Measurements from ENCODE around the gene EGFR. TPM values are rescaled to one million over a fixed set of nuclear protein-coding genes. Genes with fewer than 3 reads are reported as not detected.

The EGFR gene
- polyA plus RNA-seq, 1 experiment, result 62.6 TPM

GRCh38 chr7:55178863-55179773 is 160.3 kb downstream of the EGFR start:
- Histone ChIP-seq H3K27ac (ENCODE audit: low read depth, low read length) (peak overlapping the region; percentile 39), H3K4me3 (ENCODE audit: low read depth, low read length) (no peak overlapping the region), H3K9me3 (ENCODE audit: control insufficient read depth, insufficient read depth, low read length) (no peaks in the 10 kb centered on the region; the same call in 1 of the 2 replicates), H3K27me3 (ENCODE audit: control insufficient read depth, insufficient read depth, low read length) (no peaks in the 10 kb centered on the region)
- ChIA-PET POLR2A (no interaction called here), CTCF (interaction anchor here (1.0 to 1.8 kb wide), 2 partner anchors 76 to 77 kb away, joined by 6 read pairs; no protein-coding TSS in a partner anchor)
- TF ChIP-seq CTCF (IDR thresholded peaks at IDR 0.05; ENCODE audit: low read depth, low read length), result no peak
- no peak for DNase-seq (ENCODE audit: low read depth, low spot score)

- CTCF ChIA-PET, result interaction anchor here (1.8 kb wide), 1 partner anchor 75 kb away, joined by 6 read pairs; no protein-coding TSS in a partner anchor
- POLR2A ChIA-PET, result no interaction called here
- DNase-seq (ENCODE audit: low read depth, low spot score), result no peak
- Histone ChIP-seq H3K9me3 (ENCODE audit: control insufficient read depth, insufficient read depth, low read length) (no peaks in the 10 kb centered on the region; the same call in 1 of the 2 replicates), H3K4me3 (ENCODE audit: low read depth, low read length) (no peak overlapping the region), H3K27me3 (ENCODE audit: control insufficient read depth, insufficient read depth, low read length) (no peaks in the 10 kb centered on the region), H3K27ac (ENCODE audit: low read depth, low read length) (no peak overlapping the region)
- TF ChIP-seq CTCF (IDR thresholded peaks at IDR 0.05; ENCODE audit: low read depth, low read length), result no peak
Observed at GRCh38 chr7:55179931-55180682, 161.3 kb downstream of the EGFR start.

- Histone ChIP-seq H3K4me3 (ENCODE audit: low read depth, low read length) (no peak overlapping the region), H3K27me3 (ENCODE audit: control insufficient read depth, insufficient read depth, low read length) (no peaks in the 10 kb centered on the region), H3K9me3 (ENCODE audit: control insufficient read depth, insufficient read depth, low read length) (no peaks in the 10 kb centered on the region; the same call in 1 of the 2 replicates), H3K27ac (ENCODE audit: low read depth, low read length) (no peak overlapping the region)
- DNase-seq (ENCODE audit: low read depth, low spot score), result no peak
- no peak for TF ChIP-seq CTCF (IDR thresholded peaks at IDR 0.05; ENCODE audit: low read depth, low read length)
- CTCF ChIA-PET, result interaction anchor here (0.5 to 1.8 kb wide), 2 partner anchors 12 to 74 kb away, joined by 4 to 6 read pairs; no protein-coding TSS in a partner anchor
- POLR2A ChIA-PET, result no interaction called here
Observed at GRCh38 chr7:55180963-55181542, 162.2 kb downstream of the EGFR start.

GRCh38 chr7:55181762-55182161 is 162.9 kb downstream of the EGFR start:
- no peak for DNase-seq (ENCODE audit: low read depth, low spot score)
- Histone ChIP-seq H3K27me3 (ENCODE audit: control insufficient read depth, insufficient read depth, low read length) (no peaks in the 10 kb centered on the region), H3K4me3 (ENCODE audit: low read depth, low read length) (no peak overlapping the region), H3K9me3 (ENCODE audit: control insufficient read depth, insufficient read depth, low read length) (no peaks in the 10 kb centered on the region; the same call in 1 of the 2 replicates), H3K27ac (ENCODE audit: low read depth, low read length) (no peak overlapping the region)
- no peak for TF ChIP-seq CTCF (IDR thresholded peaks at IDR 0.05; ENCODE audit: low read depth, low read length)
- POLR2A ChIA-PET, result no interaction called here
- CTCF ChIA-PET, result no interaction called here
